IMR-90 (cell line): Measurements from ENCODE around the gene CHSY3. TPM values are rescaled to one million over a fixed set of nuclear protein-coding genes. Genes with fewer than 3 reads are reported as not detected.

ENCODE experiments used
- ATAC-seq: fragments of 200-7000 bp; cut with Tn5 transposase; 2 replicates; pipeline ENCODE4 v1.9.1; 2020; ENCODE audit warnings: low read depth, mild to moderate bottlenecking, moderate library complexity
- BruUV-seq: library from RNA; stranded (reverse); fragments of 400-500 nt; replicated peaks from 2 replicates; lab custom pipeline; 2021; lab: Mats Ljungman, UMichigan
- CTCF ChIA-PET: fragments of 300-600 bp; formaldehyde crosslinking; extraction: SDS; loops from one replicate; lab custom pipeline; 2021; ENCODE audit warnings: antibody characterized with exemption; lab: Yijun Ruan, JAX
- POLR2A ChIA-PET: fragments of 300-600 bp; sonication (Branson Sonifier 250); formaldehyde crosslinking; loops from one replicate; lab custom pipeline; 2022; ENCODE audit warnings: antibody characterized with exemption; ENCODE audit not compliant: unreplicated experiment; lab: Charles Lee
- DNase-seq: peaks from one replicate; pipeline ENCODE4 v3.0.0; 2013
- H2AFZ ChIP-seq: replicated peaks from 2 replicates; pipeline ENCODE3; 2013; ENCODE audit warnings: low read length, mild to moderate bottlenecking; ENCODE audit not compliant: poor library complexity
- H2AK5ac ChIP-seq: 2 replicates; pipeline ENCODE4 v1.6.1; 2013; ENCODE audit warnings: low read depth, low read length, inconsistent platforms
- H2AK9ac ChIP-seq: replicated peaks from 2 replicates; pipeline ENCODE3; 2013; ENCODE audit warnings: mild to moderate bottlenecking, low read depth, low read length, moderate library complexity; ENCODE audit not compliant: poor library complexity
- H2BK120ac ChIP-seq: 2 replicates; pipeline ENCODE4 v1.6.1; 2013; ENCODE audit warnings: low read depth, low read length, inconsistent platforms
- H2BK15ac ChIP-seq: 3 replicates; pipeline ENCODE4 v1.6.1; 2013; ENCODE audit warnings: low read depth, low read length, inconsistent platforms
- H2BK20ac ChIP-seq: 2 replicates; pipeline ENCODE4 v1.6.1; 2013; ENCODE audit warnings: low read depth, mild to moderate bottlenecking, inconsistent platforms, low read length, moderate library complexity
- H2BK5ac ChIP-seq: 2 replicates; pipeline ENCODE4 v1.6.1; 2013; ENCODE audit warnings: mild to moderate bottlenecking, low read depth, low read length, inconsistent platforms; ENCODE audit not compliant: poor library complexity, severe bottlenecking
- H3K14ac ChIP-seq: replicated peaks from 2 replicates; pipeline ENCODE4 v1.6.1; 2013; ENCODE audit warnings: low read depth, low read length, inconsistent platforms
- H3K18ac ChIP-seq: 2 replicates; pipeline ENCODE4 v1.6.1; 2013; ENCODE audit warnings: low read depth, low read length, control low read depth
- H3K23ac ChIP-seq: 2 replicates; pipeline ENCODE4 v1.6.1; 2013; ENCODE audit warnings: low read depth, low read length, inconsistent platforms
- H3K27ac ChIP-seq: 2 replicates; pipeline ENCODE4 v1.5.1; 2013; ENCODE audit warnings: mild to moderate bottlenecking, control low read depth, low read length; ENCODE audit not compliant: insufficient read depth
- H3K27me3 ChIP-seq: 2 replicates; pipeline ENCODE4 v1.6.1; 2013; ENCODE audit warnings: low read length; ENCODE audit not compliant: control insufficient read depth, insufficient read depth
- H3K36me3 ChIP-seq: 2 replicates; pipeline ENCODE4 v1.6.1; 2013; ENCODE audit warnings: low read length, mixed read lengths; ENCODE audit not compliant: control insufficient read depth, insufficient read depth
- H3K4ac ChIP-seq: 2 replicates; pipeline ENCODE4 v1.6.1; 2013; ENCODE audit warnings: low read depth, low read length, inconsistent platforms
- H3K4me1 ChIP-seq: 2 replicates; pipeline ENCODE4 v1.6.1; 2013; ENCODE audit warnings: low read length, mixed read lengths; ENCODE audit not compliant: control insufficient read depth, insufficient read depth
- H3K4me2 ChIP-seq: 2 replicates; pipeline ENCODE4 v1.6.1; 2013; ENCODE audit warnings: low read depth, mild to moderate bottlenecking, control low read depth, low read length, moderate library complexity
- H3K4me3 ChIP-seq: 2 replicates; pipeline ENCODE4 v1.5.1; 2013; ENCODE audit warnings: low read depth, mild to moderate bottlenecking, control low read depth, low read length, moderate library complexity; ENCODE audit not compliant: insufficient read depth
- H3K56ac ChIP-seq: 2 replicates; pipeline ENCODE4 v1.6.1; 2013; ENCODE audit warnings: low read length, inconsistent platforms; ENCODE audit not compliant: insufficient read depth; ENCODE audit errors: extremely low read depth
- H3K79me1 ChIP-seq, 2 experiments: 2 replicates each; pipeline ENCODE4 v1.6.1; 2013; ENCODE audit warnings: low read length in 2 of 2, inconsistent platforms in 1 of 2, low read depth in 1 of 2
- H3K9ac ChIP-seq: 2 replicates; pipeline ENCODE4 v1.6.1; 2013; ENCODE audit warnings: low read depth, low read length, control low read depth
- H3K9me1 ChIP-seq: 2 replicates; pipeline ENCODE4 v1.6.1; 2013; ENCODE audit warnings: low read length, inconsistent platforms; ENCODE audit not compliant: insufficient read depth
- H3K9me3 ChIP-seq: 2 replicates; pipeline ENCODE4 v1.6.1; 2013; ENCODE audit warnings: low read length; ENCODE audit not compliant: control insufficient read depth, insufficient read depth
- H4K20me1 ChIP-seq: 2 replicates; pipeline ENCODE4 v1.6.1; 2013; ENCODE audit warnings: low read length, inconsistent platforms; ENCODE audit not compliant: insufficient read depth
- H4K5ac ChIP-seq: 2 replicates; pipeline ENCODE4 v1.6.1; 2013; ENCODE audit warnings: mild to moderate bottlenecking, low read depth, low read length, control low read depth
- H4K8ac ChIP-seq, 2 experiments: 2 replicates each; pipeline ENCODE4 v1.6.1; 2013; ENCODE audit warnings: low read depth in 2 of 2, low read length in 2 of 2, control low read depth in 1 of 2, inconsistent platforms in 1 of 2
- H4K91ac ChIP-seq: 2 replicates; pipeline ENCODE4 v1.6.1; 2013; ENCODE audit warnings: low read depth, low read length, inconsistent platforms; ENCODE audit not compliant: insufficient read depth
- FOS ChIP-seq: fragments of 150-350 bp; IDR thresholded peaks from 2 replicates; pipeline ENCODE4 v1.6.1; 2016; ENCODE audit warnings: low read depth, low read length
- MAFK ChIP-seq: IDR thresholded peaks from 2 replicates; pipeline ENCODE4 v1.6.1; 2012; ENCODE audit warnings: low read depth, low read length, improper control_type of control experiment
- MAZ ChIP-seq: IDR thresholded peaks from 2 replicates; pipeline ENCODE4 v1.6.1; 2012; ENCODE audit warnings: low read depth, mild to moderate bottlenecking, low read length, improper control_type of control experiment, moderate library complexity, borderline replicate concordance
- RFX5 ChIP-seq: IDR thresholded peaks from 2 replicates; pipeline ENCODE4 v1.8.0; 2012; ENCODE audit warnings: low read depth, mild to moderate bottlenecking, low read length, moderate library complexity
- WGBS, 2 experiments: methylation state at CpG; one replicate each; pipeline versions ENCODE4 v1.1.5 to v1.1.7; 2013; ENCODE audit warnings: missing lambda C conversion rate in 2 of 2; ENCODE audit not compliant: insufficient read length in 1 of 2; ENCODE audit errors: extremely low coverage in 2 of 2; 5-methylcytosine and 5-hydroxymethylcytosine counted together
- dilution Hi-C: fragments of 300-500 bp; cut with HindIII; formaldehyde crosslinking; loops from one replicate; pipeline ENCODE4 v1.14.3; 2018; ENCODE audit warnings: low sequenced_read_pairs; ENCODE audit not compliant: unreplicated experiment
- in situ Hi-C: fragments of 300-500 bp; cut with MboI; formaldehyde crosslinking; loops from 3 replicates; pipeline ENCODE4 v1.14.3; 2019; ENCODE audit warnings: low sequenced_read_pairs, inconsistent platforms, mixed read lengths
- intact Hi-C: fragments of 100-400 bp; cut with micrococcal nuclease; formaldehyde crosslinking; loops from 2 replicates; pipeline ENCODE4 v1.10.0; 2022
- polyA plus RNA-seq, 3 experiments: library from polyadenylated mRNA; depleted of rRNA; stranded (reverse); fragments of >200 nt; gene quantifications; 2 replicates each; pipeline ENCODE4 v1.2.3, GENCODE V29; 2012; ENCODE audit warnings: low replicate concordance in 1 of 3
- total RNA-seq: library from RNA; depleted of rRNA; stranded (reverse); fragments of >200 nt; gene quantifications from 2 replicates; pipeline ENCODE4 v1.2.3, GENCODE V29; 2012
- TF ChIP-seq, protein P1 (sequence below): conservative IDR thresholded peaks from 2 replicates; pipeline ENCODE4 v1.5.1; 2012; ENCODE audit warnings: mild to moderate bottlenecking, low read depth, low read length, improper control_type of control experiment

Gene CHSY3
- total and polyA plus RNA-seq, 2 of the 4 experiments (the other 2 are of a cell fraction), result 0.62 to 1.3 TPM

GRCh38 chr5:130099008-130099407 lies 194.7 kb downstream of the CHSY3 start:
- Histone ChIP-seq H2AFZ (no peak overlapping the region), H3K9me3 (no peaks in the 10 kb centered on the region), H4K5ac (no peak overlapping the region), H3K18ac (no peak overlapping the region), H4K8ac (no peak overlapping the region), H3K9me1 (no peaks in the 10 kb centered on the region), H3K4ac (no peak overlapping the region), H3K4me2 (no peak overlapping the region), H2AK5ac (no peak overlapping the region), H3K27ac (no peak overlapping the region), H2BK15ac (no peak overlapping the region), H2BK120ac (no peak overlapping the region), H2AK9ac (no peak overlapping the region), H3K79me1 (no peaks in the 10 kb centered on the region), H3K36me3 (no peaks in the 10 kb centered on the region), H3K56ac (no peak overlapping the region), H3K23ac (no peak overlapping the region), H3K9ac (no peak overlapping the region), H3K14ac (no peak overlapping the region), H3K27me3 (no peaks in the 10 kb centered on the region), H2BK5ac (no peak overlapping the region), H3K4me1 (no peaks in the 10 kb centered on the region), H4K91ac (no peak overlapping the region), H4K20me1 (no peaks in the 10 kb centered on the region), H3K4me3 (no peak overlapping the region), H2BK20ac (no peak overlapping the region)
- TF ChIP-seq MAZ (no peak), RFX5 (no peak), MAFK (no peak), FOS (no peak)
- TF ChIP-seq, protein P1, sequence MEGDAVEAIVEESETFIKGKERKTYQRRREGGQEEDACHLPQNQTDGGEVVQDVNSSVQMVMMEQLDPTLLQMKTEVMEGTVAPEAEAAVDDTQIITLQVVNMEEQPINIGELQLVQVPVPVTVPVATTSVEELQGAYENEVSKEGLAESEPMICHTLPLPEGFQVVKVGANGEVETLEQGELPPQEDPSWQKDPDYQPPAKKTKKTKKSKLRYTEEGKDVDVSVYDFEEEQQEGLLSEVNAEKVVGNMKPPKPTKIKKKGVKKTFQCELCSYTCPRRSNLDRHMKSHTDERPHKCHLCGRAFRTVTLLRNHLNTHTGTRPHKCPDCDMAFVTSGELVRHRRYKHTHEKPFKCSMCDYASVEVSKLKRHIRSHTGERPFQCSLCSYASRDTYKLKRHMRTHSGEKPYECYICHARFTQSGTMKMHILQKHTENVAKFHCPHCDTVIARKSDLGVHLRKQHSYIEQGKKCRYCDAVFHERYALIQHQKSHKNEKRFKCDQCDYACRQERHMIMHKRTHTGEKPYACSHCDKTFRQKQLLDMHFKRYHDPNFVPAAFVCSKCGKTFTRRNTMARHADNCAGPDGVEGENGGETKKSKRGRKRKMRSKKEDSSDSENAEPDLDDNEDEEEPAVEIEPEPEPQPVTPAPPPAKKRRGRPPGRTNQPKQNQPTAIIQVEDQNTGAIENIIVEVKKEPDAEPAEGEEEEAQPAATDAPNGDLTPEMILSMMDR, result no peak
- no CpG with 5 or more reads among the region's 2 CpGs for WGBS, 2 experiments
- no TSS peak for BruUV-seq
- in situ Hi-C loops, result no loop called here
- no peak; the same call in 1 of the 2 replicates for ATAC-seq
- ChIA-PET POLR2A (no interaction called here), CTCF (no interaction called here)
- intact Hi-C loops, result no loop called here
- no peak for DNase-seq
- dilution Hi-C loops, result no loop called here
